ENCODE results near the gene PRKAR2A.
"Not testable (repeated sequence)": the region's sequence is repeated elsewhere in the genome, so short reads cannot be mapped to it uniquely, and the experiment has no call there.

The PRKAR2A gene

GRCh38 chr3:48765376-48765775 lies 82.3 kb downstream of the PRKAR2A start:
- TF ChIP-seq EZH2phosphoT487 (IDR thresholded peaks at IDR 0.05; ENCODE audit: borderline replicate concordance) (no peak), CTCF (conservative IDR thresholded peaks at IDR 0.05; ENCODE audit: low read length) (peak; percentile 37)
- Histone ChIP-seq H3F3A (ENCODE audit: low read depth) (no peaks in the 10 kb centered on the region), H3K9me3 (ENCODE audit: insufficient read depth, low read depth, low read length) (no peaks in the 10 kb centered on the region), H3K4me3 (ENCODE audit: low read length, poor library complexity, severe bottlenecking) (no peak overlapping the region), H4K20me1 (ENCODE audit: insufficient read depth, low read length, poor library complexity, severe bottlenecking) (no peaks in the 10 kb centered on the region), H3K9ac (ENCODE audit: low read depth, low read length, poor library complexity, severe bottlenecking) (no peak overlapping the region), H3K36me3 (ENCODE audit: insufficient read depth, low read length) (peaks cover 3% of the 10 kb centered on the region; the same call in 1 of the 2 replicates), H3K4me2 (ENCODE audit: low read depth, low read length, poor library complexity, severe bottlenecking) (no peak overlapping the region), H3K79me2 (ENCODE audit: insufficient read depth, low read length) (no peaks in the 10 kb centered on the region), H3K9me2 (replicated peaks; ENCODE audit: low read depth, low read length) (no peaks in the 10 kb centered on the region), H2AFZ (ENCODE audit: low read length) (no peak overlapping the region), H3K4me1 (ENCODE audit: insufficient read depth, low read length, poor library complexity, severe bottlenecking) (no peaks in the 10 kb centered on the region), H3K27me3 (ENCODE audit: insufficient read depth, low read length, poor library complexity, severe bottlenecking) (no peaks in the 10 kb centered on the region)

GRCh38 chr3:48762816-48763215 lies 84.9 kb downstream of the PRKAR2A start:
- Histone ChIP-seq H3K27me3 (ENCODE audit: insufficient read depth, low read length, poor library complexity, severe bottlenecking) (no peaks in the 10 kb centered on the region), H3K9me2 (replicated peaks; ENCODE audit: low read depth, low read length) (no peaks in the 10 kb centered on the region), H3K9ac (ENCODE audit: low read depth, low read length, poor library complexity, severe bottlenecking) (no peak overlapping the region), H3K36me3 (ENCODE audit: insufficient read depth, low read length) (peaks cover 3% of the 10 kb centered on the region; the same call in 1 of the 2 replicates), H3K4me3 (ENCODE audit: low read length, poor library complexity, severe bottlenecking) (no peak overlapping the region), H3K4me1 (ENCODE audit: insufficient read depth, low read length, poor library complexity, severe bottlenecking) (no peaks in the 10 kb centered on the region), H4K20me1 (ENCODE audit: insufficient read depth, low read length, poor library complexity, severe bottlenecking) (no peaks in the 10 kb centered on the region), H3K4me2 (ENCODE audit: low read depth, low read length, poor library complexity, severe bottlenecking) (no peak overlapping the region), H3K79me2 (ENCODE audit: insufficient read depth, low read length) (no peaks in the 10 kb centered on the region), H3K9me3 (ENCODE audit: insufficient read depth, low read depth, low read length) (no peaks in the 10 kb centered on the region), H2AFZ (ENCODE audit: low read length) (no peak overlapping the region), H3F3A (ENCODE audit: low read depth) (no peaks in the 10 kb centered on the region)
- TF ChIP-seq CTCF (conservative IDR thresholded peaks at IDR 0.05; ENCODE audit: low read length): no peak
- no peak for TF ChIP-seq EZH2phosphoT487 (IDR thresholded peaks at IDR 0.05; ENCODE audit: borderline replicate concordance)

- H3K27me3 ChIP-seq (ENCODE audit: insufficient read depth, low read length, poor library complexity, severe bottlenecking); H3K36me3 ChIP-seq (ENCODE audit: insufficient read depth, low read length); H2AFZ ChIP-seq (ENCODE audit: low read length); H3K4me2 ChIP-seq (ENCODE audit: low read depth, low read length, poor library complexity, severe bottlenecking); H3K9me3 ChIP-seq (ENCODE audit: insufficient read depth, low read depth, low read length); H4K20me1 ChIP-seq (ENCODE audit: insufficient read depth, low read length, poor library complexity, severe bottlenecking); H3K4me1 ChIP-seq (ENCODE audit: insufficient read depth, low read length, poor library complexity, severe bottlenecking); H3K4me3 ChIP-seq (ENCODE audit: low read length, poor library complexity, severe bottlenecking); H3K9ac ChIP-seq (ENCODE audit: low read depth, low read length, poor library complexity, severe bottlenecking); H3K9me2 ChIP-seq (replicated peaks; ENCODE audit: low read depth, low read length); H3F3A ChIP-seq (ENCODE audit: low read depth); H3K79me2 ChIP-seq (ENCODE audit: insufficient read depth, low read length): not testable (repeated sequence)
These were observed 87.6 kb downstream of the PRKAR2A start for GRCh38 chr3:48759991-48760540.

GRCh38 chr3:48759531-48759930 lies 88.1 kb downstream of the PRKAR2A start:
- not testable (repeated sequence) for H4K20me1 ChIP-seq (ENCODE audit: insufficient read depth, low read length, poor library complexity, severe bottlenecking); H2AFZ ChIP-seq (ENCODE audit: low read length); H3K27me3 ChIP-seq (ENCODE audit: insufficient read depth, low read length, poor library complexity, severe bottlenecking); H3K9me2 ChIP-seq (replicated peaks; ENCODE audit: low read depth, low read length); H3F3A ChIP-seq (ENCODE audit: low read depth); H3K36me3 ChIP-seq (ENCODE audit: insufficient read depth, low read length); H3K9me3 ChIP-seq (ENCODE audit: insufficient read depth, low read depth, low read length); H3K9ac ChIP-seq (ENCODE audit: low read depth, low read length, poor library complexity, severe bottlenecking); H3K4me1 ChIP-seq (ENCODE audit: insufficient read depth, low read length, poor library complexity, severe bottlenecking); H3K4me2 ChIP-seq (ENCODE audit: low read depth, low read length, poor library complexity, severe bottlenecking); H3K4me3 ChIP-seq (ENCODE audit: low read length, poor library complexity, severe bottlenecking); H3K79me2 ChIP-seq (ENCODE audit: insufficient read depth, low read length)
